CD4-positive, alpha-beta memory T cell (primary cell): ENCODE results near the gene SPTA1. TPM values are rescaled to one million over a fixed set of nuclear protein-coding genes. Genes with fewer than 3 reads are reported as not detected.

Source experiments
- CTCF ChIA-PET: fragments of 350-600 bp; sonication (Branson Sonifier 250); formaldehyde crosslinking; loops from one replicate; lab custom pipeline; 2021; ENCODE audit warnings: inconsistent platforms; ENCODE audit not compliant: partially characterized antibody; lab: Charles Lee
- POLR2A ChIA-PET: fragments of 350-600 bp; sonication (Branson Sonifier 250); formaldehyde crosslinking; loops from one replicate; lab custom pipeline; 2021; ENCODE audit not compliant: partially characterized antibody; lab: Charles Lee
- DNase-seq, 5 donors: peaks; one replicate each; pipeline versions ENCODE4 v3.0.0 to v3.0.0-alpha.2; 2020 to 2022; ENCODE audit warnings: mixed read lengths in 1 of 5
- H3K27ac ChIP-seq: one replicate; pipeline ENCODE4 v1.7.0; 2013; ENCODE audit warnings: low read depth, low read length
- H3K27me3 ChIP-seq: 2 replicates; pipeline ENCODE4 v1.7.0; 2013; ENCODE audit warnings: mild to moderate bottlenecking, low read length, moderate library complexity; ENCODE audit not compliant: insufficient read depth
- H3K36me3 ChIP-seq: 2 replicates; pipeline ENCODE4 v1.7.0; 2013; ENCODE audit warnings: mild to moderate bottlenecking, low read length, moderate library complexity; ENCODE audit not compliant: insufficient read depth
- H3K4me1 ChIP-seq: 2 replicates; pipeline ENCODE4 v1.7.0; 2013; ENCODE audit warnings: mild to moderate bottlenecking, low read length, moderate library complexity; ENCODE audit not compliant: insufficient read depth
- H3K4me3 ChIP-seq, 2 donors: one replicate each; pipeline ENCODE4 v1.7.0; 2013; ENCODE audit warnings: low read length in 2 of 2, mild to moderate bottlenecking in 1 of 2
- H3K9me3 ChIP-seq, 2 donors: one replicate each; pipeline ENCODE4 v1.7.0; 2013; ENCODE audit warnings: low read length in 2 of 2, control low read depth in 1 of 2; ENCODE audit not compliant: control insufficient read depth in 1 of 2
- H3K27ac Mint-ChIP-seq, 7 donors: one replicate each; pipeline ENCODE4 v1.8.0; 2020 to 2021; ENCODE audit warnings: mixed read lengths in 7 of 7, mild to moderate bottlenecking in 6 of 7, inconsistent platforms in 3 of 7, moderate library complexity in 3 of 7
- H3K27me3 Mint-ChIP-seq, 2 donors: one replicate each; pipeline ENCODE4 v1.8.0; 2020 to 2021; ENCODE audit warnings: mixed read lengths in 2 of 2
- H3K36me3 Mint-ChIP-seq, 2 donors: one replicate each; pipeline ENCODE4 v1.8.0; 2020 to 2021; ENCODE audit warnings: mixed read lengths in 2 of 2, inconsistent platforms in 1 of 2, mild to moderate bottlenecking in 1 of 2
- H3K4me1 Mint-ChIP-seq, 4 donors: one replicate each; pipeline ENCODE4 v1.8.0; 2020 to 2021; ENCODE audit warnings: mixed read lengths in 4 of 4, mild to moderate bottlenecking in 1 of 4
- H3K4me3 Mint-ChIP-seq, 8 donors: one replicate each; pipeline ENCODE4 v1.8.0; 2020 to 2021; ENCODE audit warnings: mixed read lengths in 8 of 8, mild to moderate bottlenecking in 7 of 8, moderate library complexity in 6 of 8, inconsistent platforms in 3 of 8
- H3K9me3 Mint-ChIP-seq, 8 donors: one replicate each; pipeline ENCODE4 v1.8.0; 2020 to 2021; ENCODE audit warnings: mixed read lengths in 8 of 8, mild to moderate bottlenecking in 5 of 8, inconsistent platforms in 3 of 8, moderate library complexity in 1 of 8
- intact Hi-C: fragments of 100-400 bp; cut with micrococcal nuclease; formaldehyde crosslinking; loops from one replicate; pipeline ENCODE4 v1.15.1; 2023
- polyA plus RNA-seq, 2 donors: library from polyadenylated mRNA; unstranded; fragments of 300-500 nt; fragmentation: Illumina TruSeq; gene quantifications; one replicate each; pipeline ENCODE4 v1.2.3, GENCODE V29; 2021
- total RNA-seq, 2 experiments: library from RNA; stranded (reverse); gene quantifications; one replicate each; pipeline ENCODE4 v1.2.3, GENCODE V29; 2021

Gene SPTA1
- total and polyA plus RNA-seq, 4 experiments from 2014 or later: not detected

DNA sequence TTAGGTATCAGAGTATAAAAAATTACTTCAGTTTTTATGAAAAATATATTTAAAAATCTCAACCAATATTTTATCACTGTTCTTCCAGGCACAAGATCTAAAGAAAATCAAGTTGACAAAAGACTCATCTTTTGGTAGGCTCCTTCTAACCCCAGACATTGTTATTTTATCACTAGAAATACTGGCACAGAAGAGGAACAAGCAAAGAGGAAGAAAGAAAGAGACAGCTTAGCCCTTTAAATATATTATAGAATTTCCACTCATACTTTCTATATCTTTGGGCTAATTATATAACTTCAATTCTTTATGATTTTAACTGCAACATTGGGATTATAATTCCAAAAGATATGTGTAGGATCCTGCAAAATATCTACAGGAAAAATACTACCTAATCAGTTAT is 32.4 kb downstream of the SPTA1 start:
- CTCF ChIA-PET: no interaction called here

DNA sequence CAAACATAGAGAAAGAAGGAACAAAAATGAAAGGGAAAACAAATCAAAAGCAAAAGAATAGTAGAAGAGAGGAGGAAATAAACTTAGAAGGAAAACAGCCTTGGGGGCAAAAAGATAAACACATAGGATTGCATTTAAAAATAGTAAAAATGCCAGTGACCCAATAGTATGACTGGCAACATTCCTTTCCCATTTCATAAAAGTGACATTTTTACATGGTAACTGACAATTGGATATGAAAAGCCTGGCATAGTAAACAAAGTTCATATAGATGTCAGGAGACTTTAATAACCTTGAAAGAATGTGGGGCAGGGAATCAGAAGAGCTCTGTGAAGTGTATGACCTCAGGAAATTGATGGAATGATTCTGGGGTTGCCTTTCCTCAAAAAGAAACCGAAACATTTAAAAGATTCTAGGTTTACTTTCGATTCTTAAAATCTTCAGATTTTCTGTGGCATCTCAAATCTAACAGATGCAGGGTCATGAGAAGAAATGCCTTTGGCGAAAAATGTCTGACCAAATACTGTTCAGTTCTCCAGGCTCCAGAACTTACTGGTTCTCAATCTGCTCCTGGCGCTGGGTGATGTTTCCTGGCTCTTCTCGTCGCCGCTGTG is 33.7 kb downstream of the SPTA1 start:
- H3K4me3 Mint-ChIP-seq: peak overlapping the region in 4 of 8 donors; percentile 4 to 22 (median 16)
- Histone ChIP-seq H3K4me1 (no peaks in the 10 kb centered on the region), H3K27me3 (no peaks in the 10 kb centered on the region), H3K36me3 (no peaks in the 10 kb centered on the region), H3K4me3 (no peak overlapping the region), H3K27ac (no peak overlapping the region), H3K9me3 (no peaks in the 10 kb centered on the region)
- CTCF ChIA-PET: interaction anchor here (1.5 kb wide), 1 partner anchor 449 kb away, joined by 3 read pairs; no protein-coding TSS in a partner anchor
- peaks cover 4 to 8% (median 6%) of the 10 kb centered on the region in 4 donors for H3K4me1 Mint-ChIP-seq
- POLR2A ChIA-PET: no interaction called here
- no peaks in the 10 kb centered on the region for H3K9me3 Mint-ChIP-seq
- no peak for DNase-seq
- H3K27me3 Mint-ChIP-seq: peaks cover 1 to 2% of the 10 kb centered on the region in 2 donors
- no peaks in the 10 kb centered on the region for H3K36me3 Mint-ChIP-seq
- intact Hi-C loops: no loop called here
- H3K27ac Mint-ChIP-seq: peak overlapping the region in 1 of 7 donors; percentile 20

More for the DNA sequence above, 32.4 kb downstream of the SPTA1 start:
- no peak for DNase-seq
- H3K9me3 ChIP-seq: no peaks in the 10 kb centered on the region
- no peak overlapping the region for H3K4me3 ChIP-seq
- Mint-ChIP-seq H3K4me1 (peaks cover 4 to 8% (median 6%) of the 10 kb centered on the region in 4 donors), H3K4me3 (no peak overlapping the region), H3K9me3 (peaks cover 0 to 2% (median 0%) of the 10 kb centered on the region in 8 donors), H3K27me3 (peaks cover 2 to 3% of the 10 kb centered on the region in 2 donors), H3K27ac (no peak overlapping the region), H3K36me3 (no peaks in the 10 kb centered on the region)
- no peaks in the 10 kb centered on the region for H3K4me1 ChIP-seq
- no peaks in the 10 kb centered on the region for H3K36me3 ChIP-seq
- no peak overlapping the region for H3K27ac ChIP-seq
- intact Hi-C loops: no loop called here
- H3K27me3 ChIP-seq: no peaks in the 10 kb centered on the region
- POLR2A ChIA-PET: no interaction called here

DNA sequence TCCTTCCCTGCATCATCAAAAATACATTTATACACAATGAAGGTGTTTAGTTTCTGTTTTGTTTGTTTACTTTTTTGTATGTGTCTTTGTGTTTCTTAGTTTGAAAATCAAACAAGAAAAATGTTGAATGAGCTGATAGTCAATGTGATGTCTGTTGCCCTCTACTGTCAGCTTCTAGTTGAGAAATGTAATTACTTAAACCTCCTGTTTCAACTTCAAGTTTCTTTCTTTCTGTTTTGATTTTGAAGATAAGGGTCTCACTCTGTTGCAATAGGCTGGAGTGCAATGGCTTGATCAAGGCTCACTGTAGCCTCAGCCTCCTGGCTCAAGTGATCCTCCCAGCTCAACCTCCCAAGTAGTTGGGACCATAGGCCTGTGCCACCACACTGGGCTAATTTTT is 37.5 kb downstream of the SPTA1 start:
- no peak overlapping the region for H3K27ac Mint-ChIP-seq
- no peak overlapping the region for H3K4me3 Mint-ChIP-seq
- Histone ChIP-seq H3K9me3 (no peaks in the 10 kb centered on the region), H3K27me3 (no peaks in the 10 kb centered on the region), H3K4me1 (peaks cover 11% of the 10 kb centered on the region), H3K36me3 (no peaks in the 10 kb centered on the region), H3K27ac (no peak overlapping the region), H3K4me3 (no peak overlapping the region)
- peaks cover 1 to 4% of the 10 kb centered on the region in 2 donors for H3K27me3 Mint-ChIP-seq
- no peak for DNase-seq
- H3K36me3 Mint-ChIP-seq: no peaks in the 10 kb centered on the region
- H3K4me1 Mint-ChIP-seq: peaks cover 14 to 25% (median 20%) of the 10 kb centered on the region in 4 donors
- H3K9me3 Mint-ChIP-seq: no peaks in the 10 kb centered on the region
- ChIA-PET CTCF (no interaction called here), POLR2A (no interaction called here)
- intact Hi-C loops: no loop called here

DNA sequence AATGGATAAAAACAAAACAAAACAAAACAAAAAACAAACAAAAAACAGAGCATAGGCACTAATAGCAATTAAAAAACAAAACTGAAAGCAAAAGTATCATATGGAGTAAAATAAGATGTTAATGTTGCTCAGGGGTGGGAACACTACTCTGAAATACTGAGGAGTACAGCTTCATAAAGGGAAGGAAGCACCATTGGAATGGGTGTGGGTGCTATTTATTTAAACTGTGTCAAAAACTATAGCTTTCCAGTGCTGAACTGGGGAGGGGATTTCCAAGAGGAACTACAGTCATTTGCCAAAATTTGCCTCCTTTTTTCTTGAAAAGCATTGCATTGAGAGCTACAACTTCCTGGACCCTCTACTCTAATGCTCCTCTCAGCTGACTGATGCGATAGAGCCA is 40.0 kb downstream of the SPTA1 start:
- CTCF ChIA-PET: no interaction called here
- intact Hi-C loops: no loop called here
- H3K27ac ChIP-seq: no peak overlapping the region

DNA sequence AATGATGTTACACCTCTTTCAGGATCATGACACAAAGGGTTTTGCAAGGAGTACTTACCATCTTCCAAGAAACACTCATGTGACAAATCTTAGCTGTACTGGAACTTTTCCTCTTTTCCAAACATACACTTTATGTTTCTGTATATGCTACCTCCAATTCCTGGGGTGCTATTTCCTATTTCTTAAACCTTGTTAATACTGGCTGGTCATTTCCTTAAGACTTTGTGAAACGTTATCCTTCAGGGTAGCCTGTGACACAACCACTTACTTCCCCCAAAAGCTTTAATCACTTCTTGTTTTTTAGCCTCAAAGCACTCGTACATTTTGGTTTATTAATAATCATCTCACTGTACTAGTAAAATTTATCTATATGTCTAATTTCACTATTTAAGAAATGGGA is 42.1 kb downstream of the SPTA1 start:
- Mint-ChIP-seq H3K27ac (no peak overlapping the region), H3K4me3 (no peak overlapping the region), H3K4me1 (peaks cover 11 to 21% (median 16%) of the 10 kb centered on the region in 4 donors), H3K9me3 (peaks cover 0 to 2% (median 0%) of the 10 kb centered on the region in 8 donors), H3K27me3 (peaks cover 2 to 6% of the 10 kb centered on the region in 2 donors), H3K36me3 (no peaks in the 10 kb centered on the region)
- H3K4me3 ChIP-seq: no peak overlapping the region
- no peaks in the 10 kb centered on the region for H3K9me3 ChIP-seq
- no peaks in the 10 kb centered on the region for H3K36me3 ChIP-seq
- ChIA-PET POLR2A (no interaction called here), CTCF (no interaction called here)
- DNase-seq: no peak
- intact Hi-C loops: no loop called here
- no peak overlapping the region for H3K27ac ChIP-seq
- H3K4me1 ChIP-seq: peaks cover 11% of the 10 kb centered on the region
- H3K27me3 ChIP-seq: no peaks in the 10 kb centered on the region

More for the DNA sequence above, 40.0 kb downstream of the SPTA1 start:
- DNase-seq: no peak
- Histone ChIP-seq H3K36me3 (no peaks in the 10 kb centered on the region), H3K4me3 (no peak overlapping the region), H3K4me1 (peaks cover 11% of the 10 kb centered on the region), H3K9me3 (no peaks in the 10 kb centered on the region), H3K27me3 (no peaks in the 10 kb centered on the region)
- H3K36me3 Mint-ChIP-seq: no peaks in the 10 kb centered on the region
- no peaks in the 10 kb centered on the region for H3K9me3 Mint-ChIP-seq
- H3K4me3 Mint-ChIP-seq: peak overlapping the region in 6 of 8 donors; percentile 22 to 77 (median 48)
- H3K27ac Mint-ChIP-seq: peak overlapping the region in 3 of 7 donors; percentile 23 to 80 (median 44)
- H3K4me1 Mint-ChIP-seq: peaks cover 11 to 21% (median 16%) of the 10 kb centered on the region in 4 donors
- H3K27me3 Mint-ChIP-seq: peaks cover 0 to 2% of the 10 kb centered on the region in 2 donors
- POLR2A ChIA-PET: no interaction called here

DNA sequence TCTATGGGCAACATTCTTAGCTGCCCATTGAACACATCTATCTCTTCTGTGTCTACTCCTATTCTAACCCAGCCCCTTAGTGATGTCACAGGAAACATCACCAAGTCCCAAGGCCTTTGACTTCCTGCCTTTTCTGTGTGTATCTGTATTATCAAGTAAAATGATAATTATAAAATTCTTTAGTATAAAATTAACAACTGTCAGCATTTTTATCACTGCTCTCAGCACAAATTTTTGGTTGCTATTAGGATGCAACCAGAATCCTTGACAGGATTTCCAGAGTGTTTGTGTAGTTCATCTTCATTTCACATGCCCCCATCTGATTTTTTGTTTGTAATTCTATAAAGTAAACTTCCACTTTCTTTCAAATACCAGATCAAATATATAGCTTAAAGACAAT is 47.6 kb downstream of the SPTA1 start:
- Histone ChIP-seq H3K27me3 (no peaks in the 10 kb centered on the region), H3K4me1 (no peaks in the 10 kb centered on the region), H3K36me3 (no peaks in the 10 kb centered on the region), H3K27ac (no peak overlapping the region), H3K4me3 (no peak overlapping the region), H3K9me3 (no peaks in the 10 kb centered on the region)
- no peak for DNase-seq
- Mint-ChIP-seq H3K27ac (no peak overlapping the region), H3K4me1 (no peaks in the 10 kb centered on the region), H3K9me3 (peaks cover 0 to 3% (median 0%) of the 10 kb centered on the region in 8 donors), H3K27me3 (peaks cover 2 to 6% of the 10 kb centered on the region in 2 donors), H3K4me3 (no peak overlapping the region), H3K36me3 (no peaks in the 10 kb centered on the region)
- CTCF ChIA-PET: no interaction called here
- intact Hi-C loops: no loop called here
- POLR2A ChIA-PET: no interaction called here

DNA sequence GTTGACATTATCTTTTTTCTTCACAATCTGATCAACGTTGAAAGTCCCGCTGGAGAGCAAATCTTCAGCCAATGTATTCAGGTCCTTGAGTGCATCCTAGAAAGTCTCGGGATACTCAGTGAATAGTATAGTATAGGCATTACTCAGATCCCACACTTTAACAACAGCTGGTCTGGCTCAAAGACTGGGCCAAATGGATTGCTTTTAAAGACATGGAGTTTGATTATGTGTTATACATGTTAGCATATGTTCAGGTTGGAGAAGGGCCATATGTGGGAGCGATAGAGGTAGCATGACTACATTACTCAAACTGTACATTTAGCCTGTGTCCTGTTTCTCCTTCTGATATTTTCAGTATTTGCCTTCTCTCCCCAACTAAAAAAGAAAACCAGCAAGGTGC is 48.4 kb downstream of the SPTA1 start:
- DNase-seq: no peak
- Mint-ChIP-seq H3K4me3 (no peak overlapping the region), H3K27me3 (peaks cover 2 to 6% of the 10 kb centered on the region in 2 donors), H3K4me1 (no peaks in the 10 kb centered on the region), H3K27ac (no peak overlapping the region), H3K36me3 (no peaks in the 10 kb centered on the region), H3K9me3 (peaks cover 0 to 3% (median 0%) of the 10 kb centered on the region in 8 donors)
- H3K27me3 ChIP-seq: no peaks in the 10 kb centered on the region
- H3K36me3 ChIP-seq: no peaks in the 10 kb centered on the region
- POLR2A ChIA-PET: no interaction called here
- intact Hi-C loops: no loop called here
- H3K27ac ChIP-seq: no peak overlapping the region
- no peak overlapping the region for H3K4me3 ChIP-seq
- CTCF ChIA-PET: no interaction called here
- no peaks in the 10 kb centered on the region for H3K9me3 ChIP-seq
- no peaks in the 10 kb centered on the region for H3K4me1 ChIP-seq
